ENCODE measurements around the gene NEDD4L. TPM values are rescaled to one million over a fixed set of nuclear protein-coding genes. Genes with fewer than 3 reads are reported as not detected.

NEDD4L gene
- total RNA-seq, 1 donor from 2014 or later, result 80.2 TPM

DNA sequence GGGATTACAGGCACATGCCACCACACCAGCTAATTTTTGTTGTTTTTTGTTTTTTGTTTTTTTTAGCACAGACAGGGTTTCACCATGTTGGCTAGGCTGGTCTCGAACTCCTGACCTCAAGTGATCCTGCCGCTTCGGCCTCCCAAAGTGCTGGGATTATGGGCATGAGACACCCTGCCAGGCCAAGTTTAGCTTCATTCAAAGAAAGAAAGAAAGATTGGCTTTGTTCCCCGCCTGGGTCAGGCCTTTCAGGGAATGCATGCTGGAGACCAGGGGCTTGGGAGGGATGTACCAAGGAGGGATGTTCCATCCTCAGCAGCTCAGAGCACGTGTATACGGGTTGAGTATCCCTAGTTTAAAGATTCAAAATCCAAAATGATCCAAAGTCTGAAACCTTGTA lies 301.8 kb downstream of the NEDD4L start:
- no peak for DNase-seq (ENCODE audit: low read depth)

- no peak for DNase-seq (ENCODE audit: low read depth)
Measured at GRCh38 chr18:58347135-58347534, 303.1 kb downstream of the NEDD4L start.

DNA sequence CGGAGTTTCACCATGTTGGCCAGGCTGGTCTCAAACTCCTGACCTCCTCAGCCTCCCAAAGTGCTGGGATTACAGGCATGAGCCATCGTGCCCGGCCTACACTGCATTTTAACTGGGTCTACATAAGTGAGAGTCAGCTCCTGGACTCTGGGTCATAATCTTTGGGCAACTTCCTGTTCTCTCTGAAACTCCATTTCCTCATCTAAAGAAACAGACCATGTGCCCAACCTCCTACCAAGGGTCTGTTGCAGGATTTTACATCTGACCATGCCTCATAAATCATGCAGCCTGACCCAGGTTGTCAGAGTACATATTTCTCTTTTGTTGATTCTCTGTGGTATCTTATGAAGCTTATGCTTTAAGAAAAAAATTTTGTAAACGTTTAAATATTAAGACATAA lies 304.5 kb downstream of the NEDD4L start:
- DNase-seq (ENCODE audit: low read depth), result no peak

- no peak for DNase-seq (ENCODE audit: low read depth)
Measured at GRCh38 chr18:58348951-58349350, 304.9 kb downstream of the NEDD4L start.

GRCh38 chr18:58349650-58350049 lies 305.6 kb downstream of the NEDD4L start:
- no peak for DNase-seq (ENCODE audit: low read depth)

DNA sequence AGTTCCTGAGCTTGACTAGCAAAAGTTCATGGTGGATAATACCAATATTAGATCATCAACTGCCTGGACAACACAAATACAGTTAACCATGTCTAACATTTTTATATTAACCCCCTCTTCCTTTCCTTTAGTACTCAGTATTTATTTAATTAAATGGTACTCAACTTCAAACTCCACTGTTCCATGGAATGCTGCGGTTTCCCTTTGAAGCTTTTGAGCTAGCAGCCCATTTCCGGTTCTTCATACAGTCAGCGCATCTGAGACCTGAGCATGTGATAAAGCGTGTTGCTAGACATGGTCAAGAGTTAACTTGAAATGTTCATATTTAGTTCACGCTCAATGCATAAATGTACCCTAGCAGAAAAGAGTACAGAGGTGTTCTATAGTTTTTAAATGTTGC lies 306.5 kb downstream of the NEDD4L start:
- DNase-seq (ENCODE audit: low read depth), result no peak

DNA sequence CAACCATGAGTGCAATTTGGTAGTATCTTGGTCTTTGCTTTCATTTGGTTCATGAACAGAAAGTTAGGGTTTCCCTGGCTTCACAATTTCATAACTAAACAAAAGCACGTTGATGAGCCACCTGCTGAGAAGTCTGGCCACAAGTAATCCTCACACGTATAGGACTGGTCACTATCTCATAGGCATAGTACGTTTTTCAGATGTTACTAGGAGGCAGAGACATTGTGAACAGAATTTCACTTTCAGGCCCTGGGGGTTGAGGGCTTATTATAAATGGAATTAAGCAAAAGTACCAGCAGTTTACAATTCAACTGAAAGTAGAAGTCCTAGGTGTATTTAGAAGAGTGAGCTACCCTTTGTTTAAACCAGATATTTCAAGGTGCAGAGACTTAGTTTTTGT lies 307.8 kb downstream of the NEDD4L start:
- no peak for DNase-seq (ENCODE audit: low read depth)

DNA sequence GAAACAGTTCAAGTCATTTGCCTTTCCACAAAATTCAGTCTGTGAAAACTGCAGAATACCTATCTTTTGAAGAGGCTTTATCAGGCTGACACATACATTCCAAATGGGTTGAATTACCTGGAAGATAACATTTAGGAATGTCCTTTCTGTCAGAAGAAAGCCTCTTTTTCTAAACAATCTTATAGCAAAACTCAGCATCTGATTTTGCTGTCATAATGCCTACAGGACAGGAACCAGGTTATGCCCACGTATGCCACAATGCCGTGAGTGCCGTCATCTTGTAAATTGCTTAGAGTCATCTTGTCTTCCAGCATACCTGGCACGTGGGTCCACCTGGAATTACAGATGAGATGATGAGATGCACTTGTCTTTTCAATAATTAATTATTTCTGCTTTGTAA lies 309.6 kb downstream of the NEDD4L start:
- no peak for DNase-seq (ENCODE audit: low read depth)

DNA sequence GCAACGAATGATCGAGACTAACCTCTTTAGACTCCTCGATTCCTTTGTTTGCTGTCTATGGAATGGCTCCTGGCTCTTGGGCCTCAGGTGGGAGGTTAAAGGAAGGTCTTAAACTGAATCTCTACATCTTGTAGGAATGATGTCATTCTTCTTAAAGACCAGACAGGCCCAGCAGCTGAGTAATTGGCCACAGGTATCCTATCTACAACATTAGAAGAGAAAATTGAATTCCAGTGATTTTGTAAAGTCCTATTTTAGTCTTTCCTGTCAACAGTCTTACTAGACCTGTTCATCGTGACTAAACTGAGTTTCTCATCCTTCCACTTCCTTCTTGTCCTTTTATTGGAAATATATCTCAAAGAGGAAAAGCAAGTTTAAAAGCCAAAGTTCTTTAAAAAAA lies 310.0 kb downstream of the NEDD4L start:
- no peak for DNase-seq (ENCODE audit: low read depth)

DNA sequence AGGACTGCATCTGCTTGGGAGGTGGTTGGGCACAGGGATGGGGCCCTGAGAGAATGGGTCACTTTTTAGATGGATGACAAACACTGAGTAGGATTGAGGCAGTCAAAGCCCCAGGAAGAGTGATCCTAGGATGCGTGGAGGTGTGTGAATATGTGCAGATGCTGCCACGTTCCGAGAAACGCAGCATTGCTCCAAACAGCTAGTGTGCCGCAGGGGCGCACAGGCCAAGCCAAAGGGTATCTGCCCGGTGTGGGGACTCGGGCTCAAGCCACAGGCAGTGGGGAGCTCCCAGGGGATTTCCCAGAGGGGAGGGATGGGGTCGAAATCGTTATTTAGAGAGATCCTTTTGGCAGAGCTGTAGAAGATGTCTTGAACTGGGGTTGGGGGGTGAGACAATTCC lies 310.8 kb downstream of the NEDD4L start:
- DNase-seq (ENCODE audit: low read depth), result no peak

- peak; percentile 38 for DNase-seq (ENCODE audit: low read depth)
Measured at GRCh38 chr18:58355243-58355642, 311.2 kb downstream of the NEDD4L start.

DNA sequence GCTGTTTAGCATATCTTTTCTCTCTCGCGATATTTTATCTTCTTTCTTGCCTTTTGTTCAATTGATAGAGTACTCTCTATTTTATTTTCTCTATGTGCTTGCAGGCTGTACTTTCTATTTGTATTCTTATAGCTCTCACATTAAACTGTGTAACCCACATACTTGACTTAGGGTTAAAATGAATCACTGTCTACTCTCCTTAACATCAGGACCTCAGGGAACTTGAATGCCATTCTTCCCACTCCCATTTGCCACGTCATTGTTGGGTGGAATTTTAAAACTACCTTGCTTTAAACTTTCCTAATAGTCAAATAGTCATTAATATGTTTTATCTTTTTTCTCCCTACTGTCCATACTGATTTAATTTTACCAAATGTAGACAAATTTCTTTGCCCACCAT lies 315.2 kb downstream of the NEDD4L start:
- DNase-seq (ENCODE audit: low read depth), result peak; percentile 88

DNA sequence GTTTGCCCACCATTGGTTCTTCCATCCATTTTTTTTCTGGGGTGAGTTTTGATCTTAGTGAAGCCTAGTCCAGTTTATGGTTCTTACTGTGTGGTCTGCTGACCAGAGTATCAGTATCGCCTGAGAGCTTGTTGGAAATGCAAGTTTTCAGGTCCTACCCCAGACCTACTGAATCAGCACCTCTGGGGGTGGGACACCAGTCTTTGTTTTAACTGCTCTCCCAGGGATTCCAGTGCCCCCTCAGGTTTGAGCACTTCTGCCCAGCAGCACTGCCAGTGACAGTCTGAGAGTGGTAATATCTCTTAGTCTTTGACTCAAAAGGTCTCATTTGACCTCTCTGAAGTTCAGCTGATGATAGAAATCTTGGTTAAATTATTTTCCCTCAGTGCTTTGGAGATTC lies 315.6 kb downstream of the NEDD4L start:
- peak; percentile 40 for DNase-seq (ENCODE audit: low read depth)

GRCh38 chr18:58360324-58360723 lies 316.3 kb downstream of the NEDD4L start:
- no peak for DNase-seq (ENCODE audit: low read depth)

DNA sequence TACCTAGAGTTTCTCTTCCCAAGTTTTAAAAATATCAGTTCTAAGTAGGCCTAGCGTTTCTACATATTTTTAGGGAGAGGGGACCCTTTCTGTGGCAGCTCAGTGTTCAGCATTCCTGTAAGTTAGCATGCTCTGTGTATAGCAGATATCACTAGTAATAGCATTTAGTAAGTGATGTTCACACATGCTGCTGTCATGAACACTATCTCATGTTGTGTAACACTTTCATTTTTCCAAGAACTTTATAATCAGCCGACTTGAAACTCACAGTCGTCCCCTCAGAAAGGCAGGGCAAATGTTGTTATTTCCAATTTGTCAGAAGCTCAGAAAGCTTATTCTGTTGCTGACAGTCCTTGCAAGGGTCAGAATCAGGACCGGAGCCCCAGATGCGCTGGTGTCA lies 317.2 kb downstream of the NEDD4L start:
- DNase-seq (ENCODE audit: low read depth), result no peak

GRCh38 chr18:58362027-58362575 lies 318.1 kb downstream of the NEDD4L start:
- peak; percentile 95 for DNase-seq (ENCODE audit: low read depth)

GRCh38 chr18:58362829-58363271 lies 318.8 kb downstream of the NEDD4L start:
- no peak for DNase-seq (ENCODE audit: low read depth)

GRCh38 chr18:58363767-58364540 lies 319.9 kb downstream of the NEDD4L start:
- DNase-seq (ENCODE audit: low read depth), result peak; percentile 65

GRCh38 chr18:58364876-58365528 lies 321.0 kb downstream of the NEDD4L start:
- peak; percentile 43 for DNase-seq (ENCODE audit: low read depth)

- DNase-seq (ENCODE audit: low read depth), result no peak
Measured at GRCh38 chr18:58367425-58368140, 323.6 kb downstream of the NEDD4L start.

- no peak for DNase-seq (ENCODE audit: low read depth)
Measured at GRCh38 chr18:58369616-58370015, 325.6 kb downstream of the NEDD4L start.

DNA sequence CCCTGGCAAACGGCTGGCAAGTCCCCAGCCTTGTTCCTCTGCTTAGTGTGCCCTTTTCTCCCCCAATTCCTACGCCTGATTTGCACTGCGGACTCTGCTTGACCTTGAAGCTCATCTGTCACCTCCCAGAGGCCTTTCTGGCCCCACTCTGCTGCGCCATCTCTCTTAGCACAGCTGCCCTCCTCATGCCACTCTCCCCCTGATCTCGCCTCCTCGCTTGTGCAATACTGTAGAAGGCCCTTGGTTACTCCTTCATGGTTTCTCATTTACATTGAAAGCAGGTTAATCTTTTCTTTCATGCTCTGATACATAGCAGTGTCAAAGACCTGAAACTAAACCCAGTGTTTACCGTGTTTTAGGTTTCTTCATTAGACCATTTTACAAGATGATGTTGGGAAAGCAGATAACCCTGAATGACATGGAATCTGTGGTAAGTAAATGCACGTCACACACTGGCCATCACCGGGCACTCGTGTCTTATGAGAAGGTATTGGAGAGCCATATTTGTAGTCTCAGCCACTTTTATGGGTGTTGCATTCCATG lies 326.1 kb downstream of the NEDD4L start:
- DNase-seq (ENCODE audit: low read depth), result no peak

Data from renal cortical epithelial cell (primary cell).